GM18868 (cell line): ENCODE data around the gene MYO7B.

Experiments
- ATAC-seq: cut with Tn5 transposase; IDR thresholded peaks from one replicate; pipeline ENCODE4 v1.9.1; 2021; ENCODE audit warnings: mild to moderate bottlenecking, moderate library complexity; ENCODE audit not compliant: unreplicated experiment

MYO7B gene

DNA sequence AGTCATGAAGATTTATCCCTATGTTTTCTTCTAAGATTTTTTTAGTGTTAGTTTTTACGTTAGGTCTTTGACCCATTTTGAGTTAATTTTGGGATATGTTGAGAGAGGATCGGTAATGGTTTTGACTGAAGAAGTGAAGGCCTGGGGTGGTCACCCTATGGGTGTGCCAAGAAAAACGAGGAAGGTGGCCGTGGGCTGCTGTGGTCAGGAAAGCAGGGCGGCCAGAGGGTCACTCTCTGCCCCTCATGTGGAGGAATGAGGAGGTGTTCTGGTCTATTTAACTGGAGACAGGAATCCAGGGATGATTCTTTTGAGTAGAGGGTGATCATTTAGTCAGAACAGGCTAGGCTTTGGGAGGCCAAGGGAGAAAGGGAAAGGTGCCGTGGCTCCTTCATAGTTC, 50.7 kb downstream of the MYO7B start:
- ATAC-seq: no peak

DNA sequence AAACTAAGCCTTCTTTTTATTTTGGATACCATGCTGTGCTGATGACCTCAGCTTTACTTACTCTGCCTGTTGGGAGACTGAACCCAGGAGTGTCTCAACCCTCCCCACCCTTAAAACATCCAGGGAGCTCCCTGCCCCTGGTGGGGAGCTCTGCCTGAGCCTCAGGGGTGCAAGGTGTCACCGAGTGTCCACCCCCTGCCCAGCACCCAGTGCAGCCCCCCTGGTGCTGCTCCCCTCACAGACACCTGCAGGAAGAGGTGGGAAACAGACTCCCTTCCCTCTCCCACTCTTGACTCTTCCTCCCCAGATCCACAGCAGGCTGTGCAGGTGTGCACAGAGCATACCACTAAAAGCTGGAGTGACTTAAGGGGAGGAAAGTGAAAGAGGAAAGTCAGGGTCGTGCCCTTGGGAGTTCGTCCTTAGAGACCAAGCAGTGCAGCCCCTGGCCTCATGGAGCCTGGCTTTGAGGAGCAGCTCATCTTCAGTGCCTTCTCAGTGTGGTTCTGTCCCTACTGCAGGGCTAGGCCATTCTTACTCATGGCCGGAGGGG, 51.3 kb downstream of the MYO7B start:
- ATAC-seq: no peak

DNA sequence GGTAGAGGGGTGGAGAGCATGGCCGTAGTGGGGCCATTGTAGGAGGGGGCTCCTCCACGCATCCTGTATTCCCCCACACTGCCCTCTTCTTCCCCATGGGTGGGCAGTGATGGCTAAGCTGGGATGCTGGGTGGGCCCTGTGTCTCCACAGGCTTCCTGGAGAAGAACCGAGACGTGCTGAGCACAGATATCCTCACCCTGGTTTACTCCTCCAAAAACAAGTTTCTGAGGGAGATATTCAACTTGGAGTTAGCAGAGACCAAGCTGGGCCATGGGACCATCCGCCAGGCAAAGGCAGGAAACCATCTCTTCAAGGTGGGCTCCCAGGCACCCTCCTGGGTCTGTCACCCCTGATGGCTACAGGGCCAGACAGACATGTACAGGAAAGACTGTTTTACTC, 52.8 kb downstream of the MYO7B start:
- ATAC-seq: no peak

DNA sequence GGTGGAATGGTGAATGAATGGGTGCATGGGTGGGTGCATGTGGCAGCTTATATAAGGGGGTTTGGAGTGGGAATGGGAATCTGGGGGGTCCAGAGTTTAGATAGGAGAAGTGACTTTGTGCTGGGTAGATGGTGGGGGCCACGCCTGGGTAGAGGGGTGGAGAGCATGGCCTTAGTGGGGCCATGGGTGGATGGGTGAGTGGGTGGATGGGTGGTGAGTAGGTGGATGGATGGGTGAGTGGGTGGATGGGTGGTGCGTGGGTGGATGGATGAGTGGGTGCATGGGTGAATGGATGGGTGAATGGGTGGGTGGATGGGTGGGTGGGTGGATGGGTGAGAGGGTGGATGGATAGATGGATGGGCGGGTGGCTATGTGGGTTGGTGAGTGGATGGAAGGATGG, 53.9 kb downstream of the MYO7B start:
- no peak for ATAC-seq

DNA sequence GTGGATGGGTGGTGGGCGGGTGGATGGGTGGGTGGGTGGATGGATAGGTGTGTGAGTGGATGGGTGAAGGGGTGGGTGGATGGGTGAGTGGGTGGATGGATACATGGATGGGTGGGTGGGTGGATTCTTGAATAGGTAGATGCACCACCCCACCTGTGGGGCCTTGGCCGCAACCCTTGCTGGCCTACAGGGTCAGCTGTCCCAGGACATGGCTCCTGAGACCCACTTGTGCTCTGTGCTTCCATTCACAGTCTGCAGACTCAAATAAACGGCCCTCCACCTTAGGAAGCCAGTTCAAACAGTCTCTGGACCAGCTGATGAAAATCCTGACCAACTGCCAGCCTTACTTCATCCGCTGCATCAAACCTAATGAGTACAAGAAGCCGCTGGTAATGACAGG, 54.4 kb downstream of the MYO7B start:
- ATAC-seq: no peak

DNA sequence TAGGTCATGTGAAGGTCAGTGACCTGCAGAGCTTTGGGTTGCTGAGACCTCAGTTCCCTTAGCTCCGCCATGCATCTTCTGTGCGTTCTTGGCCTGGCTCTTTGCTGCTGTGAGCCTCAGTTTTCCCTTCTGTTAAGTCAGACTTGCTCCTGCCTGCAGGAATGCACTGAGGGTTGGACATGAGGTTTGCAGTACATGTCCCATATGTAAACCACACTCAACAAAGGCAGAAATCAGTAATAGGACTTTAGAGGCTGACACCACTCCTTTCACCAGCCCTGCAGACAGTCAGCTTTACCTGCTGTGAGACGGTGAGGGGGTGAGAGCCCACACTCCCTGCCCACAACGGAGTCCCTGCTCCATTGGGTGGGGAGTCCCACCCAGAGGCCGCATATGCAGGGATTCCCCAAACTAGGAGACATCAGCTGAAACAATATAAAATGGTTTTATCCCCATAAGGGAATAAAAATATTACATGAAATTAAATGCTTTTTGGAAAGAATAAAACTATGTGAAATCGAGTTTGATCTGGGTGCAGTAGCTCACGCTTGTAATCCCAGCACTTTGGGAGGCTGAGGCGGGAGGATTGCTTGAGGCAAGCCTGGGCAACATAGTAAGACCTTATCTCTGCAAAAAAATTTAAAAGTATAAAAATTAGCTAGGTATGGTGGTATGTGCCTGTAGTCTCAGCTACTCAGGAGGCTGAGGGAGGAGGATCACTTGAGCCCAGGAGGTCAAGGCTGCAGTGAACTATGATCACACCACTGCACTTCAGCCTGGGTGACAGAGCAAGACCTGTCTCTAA, 55.1 kb downstream of the MYO7B start:
- no peak for ATAC-seq

DNA sequence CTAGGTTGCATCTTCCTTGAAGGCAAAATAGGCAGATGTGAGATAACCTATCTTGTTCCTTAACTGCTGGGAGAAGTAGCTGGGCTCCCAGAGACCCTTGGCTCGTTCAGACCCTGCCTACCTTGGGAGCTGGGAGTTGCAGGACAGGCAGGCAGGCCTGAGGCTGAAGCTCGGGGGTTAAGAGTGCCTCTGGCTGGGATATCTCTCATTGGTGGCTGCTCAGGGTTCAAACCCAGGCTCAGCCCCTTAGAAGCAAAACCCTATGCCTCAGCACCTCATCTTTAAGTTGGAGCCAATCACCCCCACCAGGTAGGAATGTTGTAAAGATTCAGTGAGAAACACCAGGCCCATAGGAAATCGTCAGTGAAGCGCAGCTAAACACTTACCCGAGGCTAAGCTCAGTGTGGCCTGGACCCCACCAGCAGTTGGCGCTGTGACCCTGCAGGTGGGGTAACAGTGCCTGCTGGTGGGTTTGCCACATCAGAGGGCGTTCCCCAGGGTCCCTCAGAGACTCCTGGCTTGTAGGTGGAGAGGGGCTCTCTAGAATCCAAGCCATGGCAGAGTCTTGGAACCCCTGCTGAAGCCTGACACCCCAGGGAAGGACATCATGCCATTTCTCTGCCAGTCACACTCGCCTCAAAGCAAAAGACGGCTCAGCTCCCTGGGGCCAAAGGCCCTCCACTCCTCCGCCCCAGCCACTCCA, 55.9 kb downstream of the MYO7B start:
- ATAC-seq: peak; percentile 94

DNA sequence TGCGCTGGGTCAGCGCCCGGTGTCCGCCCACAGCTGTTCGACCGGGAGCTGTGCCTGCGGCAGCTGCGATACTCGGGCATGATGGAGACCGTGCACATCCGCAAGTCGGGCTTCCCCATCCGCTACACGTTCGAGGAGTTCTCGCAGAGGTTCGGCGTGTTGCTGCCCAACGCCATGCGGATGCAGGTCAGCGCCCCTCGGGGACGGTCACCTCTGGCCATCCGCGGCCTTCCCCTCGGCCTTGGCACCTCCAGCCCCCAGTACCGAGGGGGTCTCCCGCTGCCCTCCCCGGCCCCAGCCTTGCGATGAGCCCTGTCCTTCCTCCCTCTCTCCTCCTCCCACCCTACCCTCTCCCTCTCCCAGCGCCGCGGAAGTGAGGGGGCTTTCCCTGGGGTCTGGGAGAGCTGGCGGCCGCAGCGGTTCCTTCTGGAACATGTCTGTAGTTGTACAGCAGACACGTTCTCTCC, 57.3 kb downstream of the MYO7B start:
- no peak for ATAC-seq

DNA sequence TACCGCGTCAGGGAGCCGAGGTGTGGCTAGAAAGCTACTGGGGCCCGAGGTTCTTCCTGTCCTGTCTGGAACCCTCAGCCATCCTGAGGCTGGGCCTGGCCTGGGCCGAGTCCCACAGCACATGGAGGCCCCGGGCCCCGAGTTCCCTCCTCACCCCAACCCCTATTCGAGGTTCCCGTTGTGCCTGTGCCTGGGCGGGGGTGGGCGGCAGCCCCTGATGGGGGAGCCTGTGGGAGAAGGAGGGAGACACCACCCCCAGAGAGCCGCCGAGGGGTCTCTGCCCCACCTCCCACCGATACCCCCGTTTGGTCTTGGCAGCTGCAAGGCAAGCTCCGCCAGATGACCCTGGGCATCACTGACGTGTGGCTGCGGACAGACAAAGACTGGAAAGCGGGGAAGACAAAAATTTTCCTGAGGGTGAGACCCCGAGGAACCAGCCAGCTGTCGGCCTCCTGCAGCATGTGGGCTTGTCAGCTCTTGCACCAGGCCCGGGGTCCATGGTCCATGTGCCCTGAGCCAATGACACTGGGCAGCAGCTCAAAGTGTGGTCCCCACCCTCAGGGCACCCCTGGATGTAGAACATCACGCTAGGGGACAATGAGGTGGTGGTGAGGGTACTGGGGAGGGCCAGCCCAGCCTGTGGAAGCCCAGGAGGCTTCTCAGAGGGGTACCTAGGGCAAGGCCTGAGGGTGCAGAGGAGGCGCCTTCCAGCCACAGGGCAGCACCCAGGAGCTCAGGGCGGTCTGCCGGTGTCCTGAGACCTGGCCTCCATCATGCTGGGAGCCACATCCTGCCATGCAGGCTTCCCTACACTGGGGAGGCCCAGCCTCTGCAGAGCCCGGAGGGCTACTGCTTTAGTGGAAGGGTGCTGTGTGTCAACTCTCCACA, 58.0 kb downstream of the MYO7B start:
- no peak for ATAC-seq

DNA sequence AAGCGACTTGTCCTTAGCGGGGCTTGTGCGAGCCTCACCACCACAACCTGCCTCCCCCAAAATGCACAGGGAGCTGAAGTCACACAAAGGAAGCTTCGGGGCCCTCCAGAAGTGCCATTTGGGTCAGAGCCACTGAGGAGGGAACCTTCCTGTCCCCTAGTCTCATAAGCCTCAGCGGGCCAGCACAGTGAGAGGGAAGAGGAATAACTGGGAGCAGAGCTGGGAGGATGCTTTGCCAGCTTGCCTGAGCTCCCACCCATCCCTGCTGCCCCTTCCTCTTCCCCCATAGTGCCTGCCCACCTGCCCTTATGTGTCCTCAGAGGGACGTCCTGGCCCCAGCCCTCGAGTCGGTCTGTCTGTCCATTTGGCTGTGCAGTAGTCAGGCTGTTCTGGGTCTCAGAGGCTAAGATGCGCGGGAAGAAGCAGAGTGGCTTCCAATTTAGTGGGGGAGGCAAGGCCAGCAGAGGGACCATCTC, 58.7 kb downstream of the MYO7B start:
- ATAC-seq: no peak

DNA sequence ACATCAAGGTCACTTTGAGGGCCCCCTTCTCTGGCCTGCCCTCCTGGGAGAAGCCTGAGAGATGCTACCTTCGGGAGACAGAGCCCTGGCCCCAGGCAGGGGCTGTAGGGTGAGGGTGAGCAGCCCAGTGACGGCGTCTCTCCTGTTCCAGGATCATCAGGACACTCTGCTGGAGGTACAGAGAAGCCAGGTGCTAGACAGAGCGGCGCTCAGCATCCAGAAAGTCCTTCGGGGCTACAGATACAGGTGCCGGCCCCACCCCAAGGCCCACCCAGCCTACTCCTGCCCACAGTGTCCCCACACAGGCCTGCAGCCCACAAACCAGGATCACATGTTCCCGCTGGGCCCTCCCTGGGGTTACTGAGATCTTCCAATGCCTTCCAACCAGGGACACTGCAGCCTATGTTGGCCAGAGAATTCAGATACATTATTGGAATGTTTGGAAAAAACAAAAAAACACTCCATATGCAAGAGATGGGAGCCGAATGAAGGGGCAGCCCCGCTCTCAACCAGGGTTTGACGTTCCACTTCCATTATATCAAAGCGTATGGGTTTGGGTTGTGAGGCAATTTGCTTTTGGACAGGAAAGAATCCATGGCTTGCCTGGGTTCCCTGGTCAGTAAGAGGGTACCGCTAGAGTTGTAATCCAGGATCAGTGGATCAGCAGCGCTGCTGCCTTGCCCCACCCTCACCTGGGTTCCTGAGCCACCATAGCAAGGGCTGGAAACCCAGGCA, 61.0 kb downstream of the MYO7B start:
- ATAC-seq: no peak

DNA sequence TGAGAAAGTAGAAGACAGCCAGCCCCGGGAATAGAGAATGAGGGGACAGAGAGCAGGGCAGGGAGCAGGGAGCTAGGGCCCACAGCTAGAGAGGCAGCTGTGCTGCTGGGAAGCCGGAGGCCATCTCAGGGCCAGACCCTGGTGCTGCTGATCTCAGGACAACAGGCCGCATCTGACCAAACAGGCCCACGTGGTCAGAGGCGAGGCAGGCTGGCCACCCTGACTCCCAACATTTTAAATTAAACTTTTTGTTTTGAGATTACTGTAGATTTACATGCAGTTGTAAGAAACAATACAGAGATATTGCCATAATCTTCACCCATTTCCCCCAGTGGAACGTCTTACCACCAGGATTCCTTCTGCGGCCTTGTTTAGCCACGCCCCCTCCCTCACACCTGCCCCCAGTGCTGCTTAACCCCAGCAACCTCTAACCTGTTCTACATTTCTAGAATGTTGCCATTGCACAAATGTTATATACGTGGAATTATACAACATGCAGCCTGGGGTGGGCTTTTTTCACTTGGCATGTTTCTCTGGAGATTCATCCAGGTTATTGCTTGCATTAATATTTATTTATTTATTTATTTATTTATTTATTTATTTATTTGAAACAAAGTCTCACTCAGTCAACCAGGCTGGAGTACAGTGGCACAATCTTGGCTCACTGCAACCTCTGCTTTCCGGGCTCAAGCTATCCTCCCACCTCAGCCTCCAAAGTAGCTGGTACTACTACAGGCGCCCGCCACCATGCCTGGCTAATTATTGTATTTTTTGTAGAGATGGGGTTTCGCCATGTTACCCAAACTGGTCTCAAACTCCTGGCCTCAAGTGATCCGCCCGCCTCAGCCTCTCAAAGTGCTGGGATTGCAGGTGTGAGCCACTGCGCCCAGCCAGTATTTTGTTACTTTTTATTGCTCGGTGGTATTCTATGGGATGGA, 61.8 kb downstream of the MYO7B start:
- no peak for ATAC-seq

DNA sequence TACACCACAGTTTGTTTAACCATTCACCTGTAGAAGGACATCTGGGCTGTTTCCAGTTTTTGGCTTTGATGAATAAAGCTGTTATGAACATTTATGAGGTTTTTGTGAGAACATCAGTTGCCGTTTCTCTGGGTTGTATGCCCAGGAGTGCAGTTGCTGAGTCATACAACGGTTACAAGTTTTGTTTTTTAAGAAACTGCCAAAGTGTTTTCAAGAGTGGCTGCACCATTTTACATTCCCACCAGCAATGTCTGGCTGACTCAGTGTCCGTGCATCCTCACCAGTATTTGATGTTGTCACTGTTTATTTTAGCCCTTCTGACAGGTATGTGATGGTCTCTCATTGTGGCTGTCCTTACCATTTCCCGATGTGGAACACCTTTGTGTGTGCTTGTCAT, 62.5 kb downstream of the MYO7B start:
- ATAC-seq: no peak

DNA sequence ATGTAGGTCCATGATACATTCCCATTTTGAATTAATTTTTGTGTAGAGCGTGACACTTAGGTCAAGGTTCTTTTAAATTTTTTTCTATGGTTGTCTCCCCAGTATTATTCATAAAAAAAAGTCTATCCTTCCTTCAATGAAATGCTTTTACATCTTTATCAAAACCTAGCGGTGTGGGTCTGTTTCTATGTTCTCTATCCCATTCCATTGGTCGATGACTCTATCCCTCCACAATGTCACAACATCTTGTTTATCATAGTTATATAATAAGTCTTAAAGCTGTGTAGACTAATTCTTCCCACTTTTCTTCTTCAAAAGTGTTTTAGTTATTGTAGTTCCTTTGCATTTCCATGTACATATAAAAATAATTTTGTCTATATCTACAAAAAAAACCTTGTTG, 63.2 kb downstream of the MYO7B start:
- ATAC-seq: no peak

DNA sequence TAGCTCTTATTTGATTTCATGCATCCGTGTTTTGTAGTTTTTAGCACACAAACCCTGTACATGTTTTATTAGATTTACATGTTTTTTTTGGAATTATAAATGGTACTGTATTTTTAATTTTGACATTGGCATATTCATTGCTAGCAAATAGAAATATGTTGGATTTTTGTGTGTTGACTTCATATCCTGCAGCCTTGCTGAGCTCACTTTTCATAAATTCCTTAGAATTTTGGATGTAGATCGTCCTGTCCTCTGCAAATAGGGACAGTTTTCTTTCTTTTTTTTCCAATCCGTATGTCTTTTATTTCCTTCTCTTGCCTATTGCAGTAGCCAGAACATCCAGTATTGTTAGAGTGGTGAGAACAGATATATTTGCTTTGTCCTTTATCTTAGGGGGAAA, 63.7 kb downstream of the MYO7B start:
- no peak for ATAC-seq

DNA sequence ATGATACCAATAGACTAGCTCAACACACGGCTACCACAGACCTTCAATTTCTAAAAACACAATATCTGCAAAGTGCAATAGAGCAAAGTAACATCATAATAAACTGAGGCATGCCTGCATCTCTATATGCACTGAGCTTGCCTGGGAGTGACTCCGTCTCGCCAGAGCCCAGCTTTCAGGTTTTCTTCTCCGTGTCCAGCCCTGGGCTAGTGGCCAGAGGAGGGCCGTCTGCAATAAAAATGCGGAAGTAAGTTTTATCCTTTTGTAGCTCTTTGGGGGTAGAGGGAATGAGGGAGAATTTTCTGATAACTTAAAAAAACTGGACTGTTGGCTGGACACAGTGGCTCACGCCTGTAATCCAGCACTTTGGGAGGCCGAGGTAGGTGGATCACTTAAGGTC, 69.5 kb downstream of the MYO7B start:
- ATAC-seq: no peak

DNA sequence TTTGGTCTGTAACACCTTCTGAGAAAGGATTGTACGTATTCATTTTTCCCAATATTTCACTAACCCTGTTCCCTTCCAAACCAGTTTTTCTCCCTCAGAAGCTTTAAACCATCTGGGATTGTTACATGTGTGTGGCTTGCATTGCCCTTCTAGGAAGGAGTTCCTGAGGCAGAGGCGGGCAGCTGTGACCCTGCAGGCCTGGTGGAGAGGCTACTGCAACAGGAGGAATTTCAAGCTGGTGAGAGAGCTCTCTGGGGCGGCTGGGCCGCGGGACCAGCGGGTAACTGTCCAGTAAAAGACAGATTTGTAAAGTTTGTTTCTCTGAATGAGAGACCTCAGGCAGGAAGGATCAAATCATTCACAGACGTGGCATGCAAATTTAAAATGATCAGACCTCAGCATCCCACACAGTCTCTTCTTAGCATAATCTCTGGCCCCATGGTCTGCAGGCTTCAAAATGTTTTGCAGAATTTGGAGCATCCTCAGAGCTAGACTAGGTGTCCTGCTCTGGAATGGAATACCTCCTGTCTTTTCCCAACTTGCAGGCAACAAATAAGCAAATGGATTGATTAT, 70.3 kb downstream of the MYO7B start:
- ATAC-seq: no peak

DNA sequence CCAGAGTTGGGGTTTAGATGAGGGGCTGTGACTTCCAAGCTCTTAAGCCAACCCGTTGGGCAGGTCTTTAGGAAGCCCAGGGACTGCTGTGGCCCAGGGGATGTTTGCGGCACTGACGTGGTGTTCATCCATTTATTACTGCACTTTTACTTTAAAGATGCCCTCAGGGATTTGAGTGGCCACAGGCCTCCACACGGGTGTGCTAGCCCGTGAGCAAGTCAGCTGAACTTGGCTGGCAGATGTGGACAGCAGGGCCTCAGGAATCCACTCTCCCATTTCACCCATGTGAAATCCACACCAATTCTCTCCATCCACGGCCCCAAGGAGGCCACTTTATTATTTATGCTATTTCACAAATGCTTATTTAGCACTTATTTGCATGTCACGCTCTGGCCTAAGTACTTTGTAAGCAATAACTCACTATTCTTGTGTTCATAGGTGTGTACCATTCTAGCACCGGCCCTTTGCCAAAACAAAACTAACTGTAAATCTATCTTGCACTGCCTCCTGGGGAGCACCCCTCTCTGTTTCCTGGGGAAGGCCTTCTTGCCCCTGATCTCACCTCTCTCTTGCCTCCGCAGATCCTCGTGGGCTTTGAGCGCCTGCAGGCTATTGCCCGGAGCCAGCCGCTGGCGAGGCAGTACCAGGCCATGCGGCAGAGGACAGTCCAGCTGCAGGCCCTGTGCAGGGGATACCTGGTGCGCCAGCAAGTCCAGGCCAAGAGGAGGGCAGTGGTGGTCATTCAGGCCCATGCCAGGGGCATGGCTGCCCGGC, 71.3 kb downstream of the MYO7B start:
- ATAC-seq: no peak
